Measurements from ENCODE around the gene PDE6H.

- TF ChIP-seq CTCF (optimal IDR thresholded peaks at IDR 0.05 in 1 of 3, IDR thresholded peaks at IDR 0.05 in 1 of 3, conservative IDR thresholded peaks at IDR 0.05 in 1 of 3; ENCODE audit: extremely low read depth in 1 of 3, insufficient read depth in 2 of 3, low read length in 3 of 3) = no peak
- TF ChIP-seq EZH2 (IDR thresholded peaks at IDR 0.05; ENCODE audit: low read length) = no peak
These were observed 15.2 kb upstream of the PDE6H start for GRCh38 chr12:14957551-14958168.

Measured in keratinocyte (primary cell).